Mammary epithelial cell (primary cell): ENCODE data around the gene MPRIP.

Experiments
- EZH2 ChIP-seq: IDR thresholded peaks from 2 replicates; pipeline ENCODE4 v1.6.1; 2012; ENCODE audit warnings: low read length, inconsistent platforms, borderline replicate concordance
- TF ChIP-seq, protein P1 (sequence below), 2 donors: IDR thresholded peaks in 1 of 2; conservative IDR thresholded peaks in 1 of 2; 2 replicates each; pipeline ENCODE4 v1.5.1; 2011 to 2012; ENCODE audit warnings: inconsistent platforms in 2 of 2, low read length in 2 of 2, mild to moderate bottlenecking in 2 of 2, control low read depth in 1 of 2, low read depth in 1 of 2; ENCODE audit not compliant: insufficient read depth in 1 of 2; ENCODE audit errors: extremely low read depth in 1 of 2

DNA sequence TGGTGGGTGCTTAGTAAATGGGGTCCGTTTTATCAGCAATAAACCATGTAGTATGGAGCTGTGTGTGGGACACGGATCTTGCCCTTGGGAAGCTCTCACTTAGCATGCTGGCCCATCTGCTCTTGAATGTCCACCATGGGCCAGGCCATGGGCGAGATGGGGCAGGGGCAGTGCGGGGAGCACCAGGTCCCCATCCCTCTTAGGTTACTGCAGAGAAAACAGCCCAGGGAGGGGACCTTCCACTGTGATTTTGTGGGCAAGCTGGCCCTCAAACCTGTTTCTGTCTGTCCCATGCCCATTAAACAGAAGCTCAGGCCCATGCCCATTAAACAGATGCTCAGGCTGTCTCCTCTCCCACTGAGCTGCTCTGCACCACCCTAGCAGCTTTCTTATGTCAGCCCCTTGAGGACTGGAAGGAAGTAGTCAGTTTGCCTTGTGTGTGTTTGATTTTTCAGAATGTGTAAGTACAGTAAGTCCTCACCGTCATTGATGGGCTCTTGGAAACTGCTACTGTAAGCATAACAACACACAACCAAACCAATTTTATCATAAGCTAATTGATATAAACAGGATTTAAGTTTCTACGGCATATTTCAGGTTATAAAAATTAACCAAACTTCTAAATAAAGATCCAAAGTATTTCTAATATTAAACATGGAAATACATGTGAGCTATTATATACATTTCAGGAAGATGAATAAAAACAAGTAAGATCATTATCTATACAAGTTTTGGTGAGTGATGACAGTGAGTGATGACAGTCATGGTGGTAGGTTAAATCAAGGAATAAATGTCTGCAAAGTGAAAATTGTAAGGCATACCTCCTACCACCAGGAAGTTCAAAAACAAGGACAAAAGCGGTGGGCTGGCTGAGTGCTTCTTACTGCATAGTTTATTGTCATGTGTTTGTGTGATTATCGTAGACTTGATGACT, 11.5 kb downstream of the MPRIP start:
- no peak for TF ChIP-seq EZH2
- TF ChIP-seq, protein P1, sequence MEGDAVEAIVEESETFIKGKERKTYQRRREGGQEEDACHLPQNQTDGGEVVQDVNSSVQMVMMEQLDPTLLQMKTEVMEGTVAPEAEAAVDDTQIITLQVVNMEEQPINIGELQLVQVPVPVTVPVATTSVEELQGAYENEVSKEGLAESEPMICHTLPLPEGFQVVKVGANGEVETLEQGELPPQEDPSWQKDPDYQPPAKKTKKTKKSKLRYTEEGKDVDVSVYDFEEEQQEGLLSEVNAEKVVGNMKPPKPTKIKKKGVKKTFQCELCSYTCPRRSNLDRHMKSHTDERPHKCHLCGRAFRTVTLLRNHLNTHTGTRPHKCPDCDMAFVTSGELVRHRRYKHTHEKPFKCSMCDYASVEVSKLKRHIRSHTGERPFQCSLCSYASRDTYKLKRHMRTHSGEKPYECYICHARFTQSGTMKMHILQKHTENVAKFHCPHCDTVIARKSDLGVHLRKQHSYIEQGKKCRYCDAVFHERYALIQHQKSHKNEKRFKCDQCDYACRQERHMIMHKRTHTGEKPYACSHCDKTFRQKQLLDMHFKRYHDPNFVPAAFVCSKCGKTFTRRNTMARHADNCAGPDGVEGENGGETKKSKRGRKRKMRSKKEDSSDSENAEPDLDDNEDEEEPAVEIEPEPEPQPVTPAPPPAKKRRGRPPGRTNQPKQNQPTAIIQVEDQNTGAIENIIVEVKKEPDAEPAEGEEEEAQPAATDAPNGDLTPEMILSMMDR (conservative IDR thresholded peaks at IDR 0.05 in 1 of 2, IDR thresholded peaks at IDR 0.05 in 1 of 2; ENCODE audit: extremely low read depth in 1 of 2, insufficient read depth in 1 of 2, low read depth in 1 of 2, low read length in 2 of 2): no peak
